Measurements from ENCODE around the gene TMPRSS13. TPM values are rescaled to one million over a fixed set of nuclear protein-coding genes. Genes with fewer than 3 reads are reported as not detected.

Gene TMPRSS13
- total RNA-seq, 3 donors from 2014 or later = 0.32 to 1.9 (median 0.72) TPM

DNA sequence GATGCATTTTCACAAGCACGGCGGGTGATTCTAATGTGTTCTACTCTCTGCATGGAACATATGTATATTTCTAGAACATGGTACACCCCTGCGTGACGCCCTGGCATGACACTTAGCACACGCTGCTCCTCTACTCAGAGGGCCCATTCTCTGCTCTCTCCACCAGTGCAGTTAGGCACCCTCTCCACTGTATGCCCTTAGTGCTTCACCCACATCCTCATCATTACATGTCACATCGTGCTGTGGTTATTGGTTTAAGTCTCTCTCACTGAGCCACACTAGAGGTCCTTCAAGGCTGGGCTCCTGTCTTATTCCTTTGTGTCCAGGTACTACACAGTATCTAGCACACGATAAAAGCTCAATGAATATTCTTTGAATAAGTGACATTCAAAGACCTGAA lies 16.7 kb downstream of the TMPRSS13 start:
- Histone ChIP-seq H3K4me1 (ENCODE audit: low read depth) (peaks cover 2% of the 10 kb centered on the region), H3K4me3 (no peak overlapping the region), H3K9me3 (no peaks in the 10 kb centered on the region), H3K36me3 (ENCODE audit: low read depth) (no peaks in the 10 kb centered on the region)
- ATAC-seq = no peak
- no peak for DNase-seq
- TF ChIP-seq, protein P1, sequence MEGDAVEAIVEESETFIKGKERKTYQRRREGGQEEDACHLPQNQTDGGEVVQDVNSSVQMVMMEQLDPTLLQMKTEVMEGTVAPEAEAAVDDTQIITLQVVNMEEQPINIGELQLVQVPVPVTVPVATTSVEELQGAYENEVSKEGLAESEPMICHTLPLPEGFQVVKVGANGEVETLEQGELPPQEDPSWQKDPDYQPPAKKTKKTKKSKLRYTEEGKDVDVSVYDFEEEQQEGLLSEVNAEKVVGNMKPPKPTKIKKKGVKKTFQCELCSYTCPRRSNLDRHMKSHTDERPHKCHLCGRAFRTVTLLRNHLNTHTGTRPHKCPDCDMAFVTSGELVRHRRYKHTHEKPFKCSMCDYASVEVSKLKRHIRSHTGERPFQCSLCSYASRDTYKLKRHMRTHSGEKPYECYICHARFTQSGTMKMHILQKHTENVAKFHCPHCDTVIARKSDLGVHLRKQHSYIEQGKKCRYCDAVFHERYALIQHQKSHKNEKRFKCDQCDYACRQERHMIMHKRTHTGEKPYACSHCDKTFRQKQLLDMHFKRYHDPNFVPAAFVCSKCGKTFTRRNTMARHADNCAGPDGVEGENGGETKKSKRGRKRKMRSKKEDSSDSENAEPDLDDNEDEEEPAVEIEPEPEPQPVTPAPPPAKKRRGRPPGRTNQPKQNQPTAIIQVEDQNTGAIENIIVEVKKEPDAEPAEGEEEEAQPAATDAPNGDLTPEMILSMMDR (IDR thresholded peaks at IDR 0.05) = no peak
- intact Hi-C loops (cut with DNase I, micrococcal nuclease) = loop anchor here in 1 of 2 donors (10.0 kb wide), 1 partner anchor 68 kb away; no protein-coding TSS in a partner anchor

DNA sequence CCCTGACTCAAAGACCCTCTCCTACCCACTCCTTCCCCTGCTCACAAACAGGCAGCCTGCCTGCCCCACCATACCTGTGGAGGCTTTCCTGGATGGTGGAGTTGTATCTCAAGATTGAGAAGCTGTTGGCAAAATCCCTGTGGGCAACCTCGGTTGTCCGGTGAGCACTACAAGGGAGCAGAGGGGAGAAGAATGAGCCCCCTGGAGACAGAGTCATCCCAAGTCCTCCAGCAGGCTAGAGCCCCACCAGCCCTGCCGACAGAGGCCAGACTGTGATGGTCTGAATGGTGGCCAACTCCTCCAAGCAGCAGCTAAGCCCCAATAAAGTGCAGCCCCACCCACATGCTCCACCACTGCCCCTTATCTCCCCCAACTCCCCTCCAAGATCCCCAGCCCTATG lies 17.5 kb downstream of the TMPRSS13 start:
- DNase-seq (no peak), ATAC-seq (no peak)
- Histone ChIP-seq H3K9me3 (no peaks in the 10 kb centered on the region), H3K36me3 (ENCODE audit: low read depth) (no peaks in the 10 kb centered on the region), H3K4me3 (no peak overlapping the region), H3K4me1 (ENCODE audit: low read depth) (peaks cover 7% of the 10 kb centered on the region)
- TF ChIP-seq, protein P1 (IDR thresholded peaks at IDR 0.05) = no peak
- intact Hi-C loops (cut with DNase I, micrococcal nuclease) = loop anchor here in 1 of 2 donors (10.0 kb wide), 1 partner anchor 67 kb away; no protein-coding TSS in a partner anchor

DNA sequence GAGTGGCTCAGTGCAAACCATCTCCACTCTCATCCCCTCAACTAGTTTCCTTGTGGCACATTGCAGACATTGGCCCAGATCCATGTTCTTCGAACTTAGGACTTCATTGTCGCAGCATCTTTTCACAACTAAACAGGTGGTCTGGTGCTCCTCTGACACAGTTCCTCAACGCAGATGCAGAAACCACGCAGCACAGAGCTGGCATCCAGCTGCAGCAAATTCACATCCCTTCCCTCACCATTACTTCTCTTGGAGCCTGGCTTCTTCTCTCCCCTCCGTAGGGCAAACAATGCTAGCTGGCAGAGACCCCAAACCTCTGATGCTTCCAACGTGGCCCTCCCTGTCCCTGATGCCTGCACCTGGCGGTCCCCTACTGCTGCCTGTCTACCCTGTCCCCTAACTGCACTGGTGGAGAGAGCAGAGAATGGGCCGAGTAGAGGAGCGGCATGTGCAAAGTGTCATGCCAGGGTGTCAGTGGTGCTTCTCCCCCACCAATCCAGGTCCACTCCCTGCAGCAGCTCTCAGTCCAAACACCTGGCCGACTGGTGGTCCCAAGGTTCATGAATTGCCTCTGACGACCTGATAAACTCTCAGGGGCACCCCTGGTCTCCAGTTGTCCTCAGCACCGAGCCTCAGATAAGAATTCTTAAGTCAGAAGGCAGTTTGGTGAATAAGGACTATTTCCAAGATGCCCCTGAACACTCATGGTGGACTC lies 18.1 kb downstream of the TMPRSS13 start:
- H3K36me3 ChIP-seq (ENCODE audit: low read depth) = no peaks in the 10 kb centered on the region
- DNase-seq = no peak
- peaks cover 7% of the 10 kb centered on the region for H3K4me1 ChIP-seq (ENCODE audit: low read depth)
- no peak overlapping the region for H3K4me3 ChIP-seq
- intact Hi-C loops (cut with DNase I, micrococcal nuclease) = loop anchor here in 1 of 2 donors (10.0 kb wide), 1 partner anchor 66 kb away; no protein-coding TSS in a partner anchor
- ATAC-seq = no peak
- no peaks in the 10 kb centered on the region for H3K9me3 ChIP-seq
- TF ChIP-seq, protein P1 (IDR thresholded peaks at IDR 0.05) = no peak

- Histone ChIP-seq H3K36me3 (ENCODE audit: low read depth) (no peaks in the 10 kb centered on the region), H3K9me3 (no peaks in the 10 kb centered on the region), H3K4me3 (no peak overlapping the region), H3K4me1 (ENCODE audit: low read depth) (peaks cover 7% of the 10 kb centered on the region)
- ATAC-seq (no peak), DNase-seq (no peak)
- TF ChIP-seq, protein P1 (IDR thresholded peaks at IDR 0.05) = no peak
- intact Hi-C loops (cut with DNase I, micrococcal nuclease) = loop anchor here in 1 of 2 donors (10.0 kb wide), 1 partner anchor 66 kb away; no protein-coding TSS in a partner anchor
These were observed 18.7 kb downstream of the TMPRSS13 start for GRCh38 chr11:117910525-117910924.

GRCh38 chr11:117909611-117910382 lies 19.4 kb downstream of the TMPRSS13 start:
- H3K4me1 ChIP-seq (ENCODE audit: low read depth) = peaks cover 7% of the 10 kb centered on the region
- ATAC-seq (no peak), DNase-seq (no peak)
- intact Hi-C loops (cut with DNase I, micrococcal nuclease) = loop anchor here in 1 of 2 donors (10.0 kb wide), 1 partner anchor 65 kb away; no protein-coding TSS in a partner anchor
- TF ChIP-seq, protein P1 (IDR thresholded peaks at IDR 0.05) = no peak
- no peaks in the 10 kb centered on the region for H3K9me3 ChIP-seq
- H3K36me3 ChIP-seq (ENCODE audit: low read depth) = no peaks in the 10 kb centered on the region
- H3K4me3 ChIP-seq = no peak overlapping the region

All from mucosa of descending colon (tissue), 3 donors.